ENCODE data around the gene GLB1L. TPM values are rescaled to one million over a fixed set of nuclear protein-coding genes. Genes with fewer than 3 reads are reported as not detected.
A peak's percentile ranks its signal among the peaks of the same experiment; 100 is the strongest.

Gene GLB1L
- total RNA-seq, 2 donors from 2014 or later = 9.1 to 13.7 TPM

DNA sequence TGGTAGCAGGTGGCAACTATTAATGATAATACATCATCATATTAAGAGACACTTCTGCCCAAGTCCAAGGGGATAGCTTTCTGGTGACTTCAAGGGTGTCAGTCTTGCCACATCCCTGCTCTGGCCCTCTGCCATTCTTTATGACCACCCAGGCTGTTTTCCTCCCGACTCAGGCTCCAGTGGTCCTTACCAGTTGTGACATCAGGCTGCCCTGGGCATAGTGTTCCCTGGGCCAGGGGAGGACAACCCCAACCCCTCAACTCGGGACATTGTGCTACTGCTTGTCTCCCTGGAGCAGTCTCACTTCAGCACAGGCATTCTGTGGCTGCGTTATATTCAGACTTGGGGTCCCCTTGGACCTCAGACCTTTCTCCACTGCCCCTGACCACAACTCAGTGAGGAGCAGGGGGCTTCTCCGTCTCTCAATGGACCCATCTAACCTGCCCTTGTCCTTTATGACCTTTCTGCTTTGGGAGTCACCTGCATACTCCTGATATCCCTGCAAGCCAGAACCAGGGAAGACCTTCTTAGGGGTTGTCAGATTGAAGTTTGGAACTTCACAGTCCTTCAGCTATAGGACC, 46.8 kb upstream of the GLB1L start:
- no peaks in the 10 kb centered on the region for H3K36me3 ChIP-seq
- DNase-seq (ENCODE audit: low spot score) (no peak), ATAC-seq (ENCODE audit: insufficient number of reproducible peaks, low FRiP score, low read depth) (no peak)
- H3K9me3 ChIP-seq = no peaks in the 10 kb centered on the region
- no peak for TF ChIP-seq CTCF (IDR thresholded peaks at IDR 0.05)
- H3K27ac ChIP-seq = no peak overlapping the region
- H3K27me3 ChIP-seq (replicated peaks; ENCODE audit: insufficient read depth) = no peaks in the 10 kb centered on the region
- H3K4me3 ChIP-seq = no peak overlapping the region
- peaks cover 8 to 28% of the 10 kb centered on the region in 2 donors for H3K4me1 ChIP-seq (ENCODE audit: control insufficient read depth in 1 of 2, low read depth in 2 of 2)

DNA sequence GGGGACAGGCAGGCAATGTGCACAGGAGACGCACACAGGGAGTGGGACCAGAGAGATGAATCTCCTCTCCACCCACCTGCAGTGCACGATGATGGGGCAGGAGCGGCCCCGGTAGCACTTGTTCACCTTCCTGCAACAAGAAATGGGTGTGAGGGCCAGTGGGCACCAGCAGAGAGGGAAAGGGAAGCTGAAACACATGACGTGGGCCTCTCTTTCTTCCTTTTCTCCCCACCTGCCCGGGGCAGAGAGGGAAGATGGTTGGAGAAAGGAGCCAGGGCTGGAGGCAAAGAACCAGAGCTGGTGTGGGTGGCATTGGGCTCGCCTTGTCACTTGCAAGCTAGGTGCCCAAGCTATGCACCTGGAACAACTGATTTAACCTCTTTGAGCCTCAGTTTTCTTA, 46.1 kb upstream of the GLB1L start:
- Histone ChIP-seq H3K4me1 (ENCODE audit: control insufficient read depth in 1 of 2, low read depth in 2 of 2) (peaks cover 8 to 28% of the 10 kb centered on the region in 2 donors), H3K9me3 (no peaks in the 10 kb centered on the region), H3K36me3 (no peaks in the 10 kb centered on the region), H3K27me3 (replicated peaks; ENCODE audit: insufficient read depth) (no peaks in the 10 kb centered on the region), H3K4me3 (no peak overlapping the region), H3K27ac (no peak overlapping the region)
- ATAC-seq (ENCODE audit: insufficient number of reproducible peaks, low FRiP score, low read depth) = no peak
- no peak for TF ChIP-seq CTCF (IDR thresholded peaks at IDR 0.05)
- DNase-seq (ENCODE audit: low spot score) = no peak

- no peak for DNase-seq (ENCODE audit: low spot score)
These were observed 45.3 kb upstream of the GLB1L start for GRCh38 chr2:219290381-219291171.

GRCh38 chr2:219289537-219290361, 44.5 kb upstream of the GLB1L start:
- ATAC-seq (ENCODE audit: insufficient number of reproducible peaks, low FRiP score, low read depth) (peak; percentile 58), DNase-seq (ENCODE audit: low spot score) (peak; percentile 49)
- no peak for TF ChIP-seq CTCF (IDR thresholded peaks at IDR 0.05)
- Histone ChIP-seq H3K4me1 (ENCODE audit: control insufficient read depth in 1 of 2, low read depth in 2 of 2) (peaks cover 8 to 23% of the 10 kb centered on the region in 2 donors), H3K9me3 (no peaks in the 10 kb centered on the region), H3K36me3 (peaks cover 3% of the 10 kb centered on the region), H3K4me3 (no peak overlapping the region), H3K27me3 (replicated peaks; ENCODE audit: insufficient read depth) (no peaks in the 10 kb centered on the region), H3K27ac (peak overlapping the region; percentile 81 to 82)

More at GRCh38 chr2:219290381-219291171, 45.3 kb upstream of the GLB1L start:
- Histone ChIP-seq H3K9me3 (no peaks in the 10 kb centered on the region), H3K4me3 (no peak overlapping the region), H3K27me3 (replicated peaks; ENCODE audit: insufficient read depth) (no peaks in the 10 kb centered on the region), H3K27ac (peak overlapping the region; percentile 81 to 82), H3K4me1 (ENCODE audit: control insufficient read depth in 1 of 2, low read depth in 2 of 2) (peaks cover 8 to 28% of the 10 kb centered on the region in 2 donors), H3K36me3 (no peaks in the 10 kb centered on the region)
- TF ChIP-seq CTCF (IDR thresholded peaks at IDR 0.05) = no peak
- no peak for ATAC-seq (ENCODE audit: insufficient number of reproducible peaks, low FRiP score, low read depth)

- peaks cover 9% of the 10 kb centered on the region for H3K36me3 ChIP-seq
- H3K27me3 ChIP-seq (replicated peaks; ENCODE audit: insufficient read depth) = no peaks in the 10 kb centered on the region
- peak overlapping the region; percentile 81 to 82 for H3K27ac ChIP-seq
- DNase-seq (ENCODE audit: low spot score) (no peak), ATAC-seq (ENCODE audit: insufficient number of reproducible peaks, low FRiP score, low read depth) (no peak)
- no peak for TF ChIP-seq CTCF (IDR thresholded peaks at IDR 0.05)
- no peaks in the 10 kb centered on the region for H3K9me3 ChIP-seq
- H3K4me1 ChIP-seq (ENCODE audit: control insufficient read depth in 1 of 2, low read depth in 2 of 2) = peaks cover 6 to 19% of the 10 kb centered on the region in 2 donors
- H3K4me3 ChIP-seq = no peak overlapping the region
These were observed 43.9 kb upstream of the GLB1L start for GRCh38 chr2:219289195-219289536.

All from thoracic aorta (tissue), 2 donors.